GM23338 (cell line): ENCODE data around the gene FAM20C.

ENCODE experiments used
- CREB1 ChIP-seq: fragments of 250-450 bp; sonication (Bioruptor Pico); IDR thresholded peaks from 2 replicates; pipeline ENCODE4 v1.5.0; 2020; ENCODE audit warnings: low read depth, mild to moderate bottlenecking, moderate library complexity
- CTCF ChIP-seq, 2 experiments: fragments of 200-600 bp in 1 of 2; sonication (generic) in 1 of 2; conservative IDR thresholded peaks; 2 replicates each; pipeline versions ENCODE4 v1.5.1 to v1.6.1; 2016 to 2017; ENCODE audit warnings: antibody characterized with exemption in 2 of 2, low read depth in 2 of 2, mild to moderate bottlenecking in 2 of 2, moderate library complexity in 1 of 2
- EZH2 ChIP-seq: fragments of 200-600 bp; sonication (generic); IDR thresholded peaks from one replicate; pipeline ENCODE4 v1.8.0; 2017; ENCODE audit warnings: antibody characterized with exemption, mild to moderate bottlenecking, low read depth; ENCODE audit not compliant: unreplicated experiment
- EZH2phosphoT487 ChIP-seq: fragments of 200-600 bp; sonication (generic); IDR thresholded peaks from one replicate; pipeline ENCODE4 v1.8.1; 2018; ENCODE audit warnings: antibody characterized with exemption; ENCODE audit not compliant: unreplicated experiment
- JUNB ChIP-seq: IDR thresholded peaks from one replicate; pipeline ENCODE4 v1.6.1; 2016; ENCODE audit warnings: antibody characterized with exemption; ENCODE audit not compliant: unreplicated experiment
- NANOG ChIP-seq: IDR thresholded peaks from 2 replicates; pipeline ENCODE4 v1.6.1; 2016; ENCODE audit warnings: antibody characterized with exemption, borderline replicate concordance
- POLR2AphosphoS5 ChIP-seq: IDR thresholded peaks from 2 replicates; pipeline ENCODE4 v1.6.1; 2016; ENCODE audit warnings: antibody characterized with exemption, low read depth
- REST ChIP-seq: IDR thresholded peaks from one replicate; pipeline ENCODE4 v1.6.1; 2018; ENCODE audit warnings: antibody characterized with exemption; ENCODE audit not compliant: unreplicated experiment
- STAT1 ChIP-seq: IDR thresholded peaks from one replicate; pipeline ENCODE4 v1.6.1; 2016; ENCODE audit warnings: antibody characterized with exemption; ENCODE audit not compliant: unreplicated experiment
- ZNF462 ChIP-seq: fragments of 250-450 bp; sonication (Bioruptor Pico); IDR thresholded peaks from 2 replicates; pipeline ENCODE4 v1.5.0; 2020; ENCODE audit warnings: mild to moderate bottlenecking, moderate library complexity

GRCh38 chr7:288671-289101, 96.3 kb downstream of the FAM20C start:
- TF ChIP-seq CTCF (conservative IDR thresholded peaks at IDR 0.05; ENCODE audit: low read depth in 2 of 2) = no peak
- TF ChIP-seq JUNB = no peak
- TF ChIP-seq REST = no peak
- TF ChIP-seq POLR2AphosphoS5 = no peak
- no peak for TF ChIP-seq EZH2
- TF ChIP-seq NANOG = no peak
- no peak for TF ChIP-seq CREB1 (CRISPR knock-in tag)
- no peak for TF ChIP-seq EZH2phosphoT487
- TF ChIP-seq ZNF462 = no peak
- no peak for TF ChIP-seq STAT1
